GM15510 (cell line): ENCODE measurements around the gene TMEM101.

Source experiments
- POLR2A ChIP-seq: IDR thresholded peaks from 3 replicates; pipeline ENCODE4 v1.6.1; 2011; ENCODE audit warnings: borderline replicate concordance; ENCODE audit not compliant: insufficient read length; ENCODE audit errors: extremely low read depth

TMEM101 gene

DNA sequence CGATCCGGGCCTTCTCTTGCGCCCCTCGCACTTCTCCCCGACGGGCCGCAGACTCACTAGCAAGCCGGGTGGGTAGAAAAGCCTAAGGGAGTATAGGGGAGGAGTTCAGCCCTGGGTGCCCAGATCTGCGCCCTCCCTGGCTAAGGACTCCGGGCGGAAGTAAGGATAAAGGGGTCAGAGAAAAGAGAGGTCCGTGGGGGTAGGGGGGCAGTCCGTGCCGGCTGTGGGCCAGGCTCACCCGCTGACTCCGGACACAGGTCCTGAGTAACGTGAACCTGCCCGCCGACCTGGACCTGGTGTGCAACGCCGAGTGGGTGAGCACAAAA is 8.5 kb downstream of the TMEM101 start:
- TF ChIP-seq POLR2A: no peak

DNA sequence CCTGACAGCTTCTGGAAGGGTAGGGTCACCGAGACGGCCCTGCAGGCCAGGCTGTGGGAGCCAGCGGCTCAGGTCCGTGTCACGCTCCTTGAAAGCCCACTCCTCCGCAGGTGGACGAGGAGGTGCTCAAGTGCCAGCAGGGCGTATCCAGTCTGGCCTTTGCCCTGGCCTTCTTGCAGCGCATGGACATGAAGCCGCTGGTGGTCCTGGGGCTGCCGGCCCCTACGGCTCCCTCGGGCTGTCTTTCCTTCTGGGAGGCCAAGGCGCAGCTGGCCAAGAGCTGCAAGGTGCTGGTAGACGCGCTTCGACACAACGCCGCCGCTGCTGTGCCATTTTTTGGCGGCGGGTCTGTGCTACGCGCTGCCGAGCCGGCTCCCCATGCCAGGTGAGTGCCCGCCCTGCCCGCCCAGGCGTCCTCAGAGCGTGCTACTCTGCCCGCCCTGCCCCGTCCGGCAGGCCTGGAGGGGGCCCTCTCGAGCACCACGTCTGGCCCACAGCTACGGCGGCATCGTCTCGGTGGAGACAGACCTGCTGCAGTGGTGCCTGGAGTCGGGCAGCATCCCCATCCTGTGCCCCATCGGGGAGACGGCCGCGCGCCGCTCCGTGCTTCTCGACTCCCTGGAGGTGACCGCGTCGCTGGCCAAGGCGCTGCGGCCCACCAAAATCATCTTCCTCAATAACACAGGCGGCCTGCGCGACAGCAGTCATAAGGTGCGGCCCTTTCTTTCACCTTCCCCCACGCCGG is 9.1 kb downstream of the TMEM101 start:
- no peak for TF ChIP-seq POLR2A

- no peak for TF ChIP-seq POLR2A
Measured at GRCh38 chr17:44004761-44005526, 9.8 kb downstream of the TMEM101 start.

GRCh38 chr17:44004077-44004760 is 10.5 kb downstream of the TMEM101 start, which contains the start of gene NAGS:
Gene NAGS (plus strand): TSS chr17:44004622. CDS start chr17:44004664, 42 bp downstream.
- no peak for TF ChIP-seq POLR2A

DNA sequence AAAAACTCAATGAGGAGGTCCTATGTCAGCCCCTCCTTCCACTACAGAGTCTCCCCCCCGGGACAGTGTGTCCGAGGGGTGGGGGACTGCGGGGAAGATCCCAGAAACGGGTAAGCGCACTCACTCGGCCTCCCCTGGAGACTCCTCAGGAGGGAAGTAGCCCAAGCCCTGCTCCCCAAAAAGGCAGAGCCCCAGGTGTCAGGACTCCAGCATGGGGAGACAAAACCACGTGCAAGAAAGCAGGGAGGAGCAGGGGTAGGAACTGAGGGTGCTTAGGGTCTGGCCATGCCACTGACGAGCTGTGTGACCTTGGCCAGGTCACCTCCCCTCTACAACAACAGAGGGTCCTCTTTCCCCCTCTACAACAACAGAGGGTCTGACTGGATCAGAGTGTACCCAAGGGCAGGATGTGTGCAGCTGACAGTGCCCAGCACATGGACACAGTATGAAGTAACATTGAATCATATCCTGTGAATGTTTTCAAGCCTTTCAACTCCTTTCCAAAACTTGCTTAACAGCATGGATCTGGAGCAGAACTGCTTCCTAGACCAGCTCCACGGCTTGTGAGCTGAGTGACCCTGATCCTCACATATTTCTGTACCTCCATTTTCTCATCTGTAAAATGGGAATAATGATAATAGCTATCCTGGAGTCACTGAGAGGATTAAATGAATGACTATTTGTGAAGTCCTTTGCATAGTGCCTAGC is 12.5 kb downstream of the TMEM101 start:
- no peak for TF ChIP-seq POLR2A

DNA sequence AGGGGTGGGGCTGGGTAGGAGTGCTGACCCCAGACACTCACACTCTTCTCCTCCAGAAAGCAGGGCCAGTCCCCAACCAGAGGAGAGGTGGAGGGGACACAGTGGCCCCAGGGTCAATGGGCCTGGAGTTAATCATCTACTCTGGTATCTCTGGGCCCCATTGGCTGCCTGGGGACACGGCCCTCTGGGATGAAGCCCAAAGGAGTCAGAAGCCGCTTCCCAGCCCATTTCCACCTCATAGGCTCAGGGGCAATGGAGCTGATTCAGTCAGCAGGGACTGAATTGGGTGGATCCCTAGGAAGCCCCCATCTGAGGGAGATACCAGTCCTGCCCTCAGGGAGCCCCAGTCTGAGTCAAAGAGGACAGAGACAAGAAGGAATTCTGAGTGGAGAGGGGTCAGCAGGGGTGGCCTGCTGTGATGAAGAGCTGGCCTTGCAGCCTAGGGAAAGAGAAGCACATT is 13.3 kb downstream of the TMEM101 start:
- TF ChIP-seq POLR2A: no peak

DNA sequence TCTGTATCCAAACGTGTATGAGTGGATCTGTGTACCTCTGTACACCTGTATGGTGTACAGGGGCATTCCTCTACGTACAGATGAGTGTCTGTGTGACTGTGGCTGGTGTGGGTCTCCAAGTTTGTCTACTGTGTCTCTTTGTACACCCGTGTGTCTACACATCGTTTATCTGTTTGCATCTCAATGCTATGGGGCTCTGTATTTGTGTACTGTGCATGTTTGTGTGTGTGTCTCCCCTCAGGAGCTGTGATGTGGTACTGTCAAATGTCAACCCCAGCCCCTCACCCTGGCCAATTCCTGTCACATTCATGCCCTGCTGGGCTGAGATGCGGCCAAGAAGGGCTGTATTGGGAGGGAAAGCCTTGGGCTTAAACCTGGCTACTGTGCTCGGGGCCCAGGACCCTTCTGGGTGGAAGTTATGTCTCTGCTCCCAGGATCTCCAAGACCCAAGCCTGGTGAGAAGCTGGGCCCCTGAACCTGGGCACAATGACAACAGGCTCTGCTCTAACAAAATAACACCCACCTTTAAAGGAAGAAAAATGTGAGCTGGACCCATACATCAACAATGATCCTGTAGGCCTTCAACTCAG is 13.8 kb downstream of the TMEM101 start:
- TF ChIP-seq POLR2A: no peak

- no peak for TF ChIP-seq POLR2A
Measured at GRCh38 chr17:44000141-44000860, 14.5 kb downstream of the TMEM101 start.

GRCh38 chr17:43999024-43999423 is 15.7 kb downstream of the TMEM101 start:
- TF ChIP-seq POLR2A: no peak

GRCh38 chr17:43998552-43998951 is 16.2 kb downstream of the TMEM101 start:
- TF ChIP-seq POLR2A: no peak

DNA sequence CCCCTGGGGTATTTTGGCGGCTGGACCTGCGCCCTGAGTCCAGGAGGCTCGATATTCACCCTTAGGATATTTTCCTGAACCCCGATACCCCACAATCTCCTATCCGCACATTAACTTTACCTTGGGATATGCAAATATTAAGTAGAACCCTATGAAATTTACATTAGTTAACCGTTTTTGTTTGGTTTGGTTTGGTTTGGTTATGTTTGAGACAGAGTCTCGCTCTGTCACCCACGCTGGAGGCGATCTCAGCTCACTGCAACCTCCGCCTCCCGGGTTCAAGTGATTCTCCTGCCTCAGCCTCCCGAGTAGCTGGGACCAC is 19.7 kb downstream of the TMEM101 start:
- no peak for TF ChIP-seq POLR2A

GRCh38 chr17:43994272-43995149 is 20.3 kb downstream of the TMEM101 start:
- no peak for TF ChIP-seq POLR2A

DNA sequence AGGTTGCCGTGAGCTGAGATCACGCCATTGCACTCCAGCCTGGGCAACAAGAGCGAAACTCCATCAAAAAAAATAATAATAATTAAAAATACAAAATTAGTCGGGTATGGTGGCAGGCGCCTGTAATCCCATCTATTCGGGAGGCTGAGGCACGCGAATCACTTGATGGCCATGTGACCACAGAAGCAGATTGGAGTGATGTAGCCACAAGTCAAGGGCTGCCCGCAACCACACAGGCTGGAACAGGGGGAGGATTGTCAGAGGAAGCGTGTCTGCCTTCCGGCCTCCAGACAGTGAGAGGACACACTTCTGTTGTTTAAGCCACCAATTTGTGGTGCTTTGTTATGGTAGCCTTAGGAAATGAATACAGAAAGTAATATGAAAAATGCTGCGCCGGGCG is 22.1 kb downstream of the TMEM101 start:
- TF ChIP-seq POLR2A: no peak

DNA sequence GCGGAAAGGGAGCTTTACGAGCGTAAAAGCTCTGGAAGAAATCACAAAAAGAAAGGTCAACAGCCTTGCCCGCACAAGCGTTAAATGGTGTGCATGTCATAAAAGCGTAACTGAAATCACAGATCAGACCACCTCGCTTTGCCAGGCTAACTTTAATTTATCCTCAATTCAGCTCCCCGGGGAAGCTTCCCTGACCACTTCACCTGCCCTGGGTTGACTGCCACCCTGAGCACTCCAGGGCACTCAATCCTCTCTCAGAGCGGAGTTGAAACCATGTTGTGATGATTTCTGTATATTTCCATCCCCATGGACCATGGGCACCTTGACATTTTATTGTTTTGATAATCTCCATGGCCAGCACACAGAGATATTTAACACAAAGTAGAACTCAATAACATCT is 26.5 kb downstream of the TMEM101 start:
- TF ChIP-seq POLR2A: no peak
